Mucosa of rectum (tissue), 2 donors: Measurements from ENCODE around the gene NXF1.
A peak's percentile ranks its signal among the peaks of the same experiment; 100 is the strongest.
"Not testable (repeated sequence)": the region's sequence is repeated elsewhere in the genome, so short reads cannot be mapped to it uniquely, and the experiment has no call there.

ENCODE experiments used
- H3K27ac ChIP-seq, 2 donors: one replicate each; pipeline ENCODE4 v1.7.0; 2013; ENCODE audit warnings: inconsistent platforms in 2 of 2, low read depth in 2 of 2, low read length in 2 of 2
- H3K27me3 ChIP-seq, 2 donors: one replicate each; pipeline ENCODE4 v1.7.0; 2013; ENCODE audit warnings: low read length in 2 of 2; ENCODE audit not compliant: control insufficient read depth in 2 of 2, insufficient read depth in 2 of 2
- H3K36me3 ChIP-seq, 2 donors: one replicate each; pipeline ENCODE4 v1.7.0; 2013; ENCODE audit warnings: low read length in 2 of 2; ENCODE audit not compliant: control insufficient read depth in 2 of 2, insufficient read depth in 2 of 2
- H3K4me1 ChIP-seq, 2 donors: one replicate each; pipeline ENCODE4 v1.7.0; 2013; ENCODE audit warnings: low read length in 2 of 2, mild to moderate bottlenecking in 1 of 2; ENCODE audit not compliant: control insufficient read depth in 2 of 2, insufficient read depth in 2 of 2
- H3K4me3 ChIP-seq, 2 donors: one replicate each; pipeline ENCODE4 v1.7.0; 2013; ENCODE audit warnings: low read length in 2 of 2
- H3K9ac ChIP-seq, 2 donors: one replicate each; pipeline ENCODE4 v1.7.0; 2013; ENCODE audit warnings: low read length in 2 of 2, low read depth in 1 of 2, mild to moderate bottlenecking in 1 of 2
- H3K9me3 ChIP-seq, 2 donors: one replicate each; pipeline ENCODE4 v1.7.0; 2013; ENCODE audit warnings: low read length in 2 of 2; ENCODE audit not compliant: control insufficient read depth in 2 of 2
- donor health status: healthy.
- donor health status: Normal muscosa, but diverticular disease.

NXF1 gene

GRCh38 chr11:62844154-62844553 lies 38.9 kb upstream of the NXF1 start:
- Histone ChIP-seq H3K27ac (no peak overlapping the region), H3K4me3 (no peak overlapping the region), H3K36me3 (no peaks in the 10 kb centered on the region), H3K27me3 (no peaks in the 10 kb centered on the region), H3K4me1 (peaks cover 8 to 9% of the 10 kb centered on the region in 2 donors), H3K9me3 (no peaks in the 10 kb centered on the region), H3K9ac (no peak overlapping the region)

DNA sequence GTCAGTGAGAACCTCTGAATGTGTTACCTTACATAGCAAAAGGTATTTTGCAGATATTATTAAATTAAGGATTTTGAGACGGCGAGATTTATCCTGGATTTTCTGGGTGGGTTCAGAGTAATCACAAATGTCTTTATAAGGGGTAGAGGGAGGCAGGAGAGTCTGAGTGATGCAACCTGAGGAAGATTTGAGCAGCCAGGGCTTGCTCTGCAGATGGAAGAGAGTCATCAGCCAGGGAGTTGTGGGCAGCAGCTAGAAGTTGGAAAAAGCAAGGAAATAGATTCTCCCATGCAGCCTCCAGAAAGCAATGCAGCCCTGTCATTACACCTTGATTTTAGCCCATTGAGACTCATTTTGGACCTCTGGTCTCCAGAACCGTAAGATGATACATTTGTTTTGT lies 38.2 kb upstream of the NXF1 start:
- Histone ChIP-seq H3K9me3 (no peaks in the 10 kb centered on the region), H3K36me3 (no peaks in the 10 kb centered on the region), H3K9ac (no peak overlapping the region), H3K27ac (no peak overlapping the region), H3K27me3 (no peaks in the 10 kb centered on the region), H3K4me3 (no peak overlapping the region), H3K4me1 (peaks cover 14 to 15% of the 10 kb centered on the region in 2 donors)

DNA sequence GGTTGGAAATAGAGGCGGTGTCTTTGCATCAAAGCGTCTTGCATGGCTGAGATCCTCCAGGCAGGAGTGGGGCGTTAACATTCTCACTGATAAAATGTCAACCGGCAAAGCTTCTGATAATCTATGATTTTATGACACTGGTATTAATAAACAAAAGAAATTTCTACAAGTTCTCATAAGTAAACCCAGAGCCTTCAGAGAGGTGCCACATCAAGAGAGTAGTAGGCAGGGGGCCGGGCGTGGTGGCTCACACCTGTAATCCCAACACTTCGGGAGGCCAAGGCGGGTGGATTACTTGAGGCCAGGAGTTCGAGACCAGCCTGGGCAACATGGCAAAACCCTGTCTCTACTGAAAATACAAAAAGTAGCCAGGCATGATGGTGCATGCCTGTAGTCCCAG lies 37.7 kb upstream of the NXF1 start:
- H3K36me3 ChIP-seq, H3K27me3 ChIP-seq, H3K9me3 ChIP-seq, H3K9ac ChIP-seq: not testable (repeated sequence)
- Histone ChIP-seq H3K4me3 (peak overlapping the region; percentile 66 to 85), H3K4me1 (peaks cover 15 to 17% of the 10 kb centered on the region in 2 donors), H3K27ac (peak overlapping the region; percentile 99)

GRCh38 chr11:62842171-62842741 lies 37.0 kb upstream of the NXF1 start:
- H3K27me3 ChIP-seq = no peaks in the 10 kb centered on the region
- H3K27ac ChIP-seq = peak overlapping the region; percentile 99
- H3K9ac ChIP-seq = peak overlapping the region; percentile 90 to 96
- H3K4me1 ChIP-seq = peaks cover 15 to 19% of the 10 kb centered on the region in 2 donors
- peaks cover 0 to 5% of the 10 kb centered on the region in 2 donors for H3K36me3 ChIP-seq
- H3K9me3 ChIP-seq = no peaks in the 10 kb centered on the region
- H3K4me3 ChIP-seq = peak overlapping the region; percentile 66 to 85

DNA sequence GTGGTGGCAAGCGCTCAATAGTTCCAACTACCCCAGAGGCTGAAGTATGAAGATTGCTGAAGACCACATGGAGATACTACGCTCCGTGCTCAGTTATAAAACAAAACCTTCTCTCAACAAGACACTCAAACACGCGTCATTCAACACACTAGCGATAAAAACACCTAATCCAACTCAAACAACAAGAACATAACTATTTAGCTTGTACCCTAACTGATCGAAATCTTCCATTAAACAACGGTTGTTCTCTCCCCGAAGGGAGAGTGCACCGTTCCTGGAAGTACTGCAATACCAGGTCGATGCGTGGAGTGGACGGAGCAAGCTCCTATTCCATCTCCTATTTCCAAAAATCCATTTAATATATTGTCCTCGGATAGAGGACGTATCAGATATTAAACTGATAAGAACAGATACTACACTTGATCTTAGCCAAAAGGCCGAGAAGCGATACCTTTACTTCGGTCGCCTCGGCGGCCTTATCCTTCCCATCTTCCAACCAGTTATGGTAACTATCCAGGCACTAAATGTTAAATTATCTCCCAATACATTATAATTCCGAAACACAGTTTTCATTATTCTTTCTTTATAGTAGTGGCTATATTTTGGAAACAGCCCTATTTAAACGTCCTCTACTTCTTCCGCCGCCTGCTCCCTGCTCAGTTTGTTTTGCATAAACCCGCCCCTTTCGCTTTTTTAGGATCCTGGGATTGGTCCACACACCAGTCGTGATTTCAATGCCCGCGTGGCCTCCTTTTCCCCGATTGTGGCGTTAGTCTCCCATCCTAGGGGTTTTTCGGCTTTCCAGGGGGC lies 36.3 kb upstream of the NXF1 start:
- no peaks in the 10 kb centered on the region for H3K9me3 ChIP-seq
- H3K27ac ChIP-seq = peak overlapping the region; percentile 99
- H3K4me3 ChIP-seq = peak overlapping the region; percentile 85 to 93
- H3K4me1 ChIP-seq = peaks cover 15 to 19% of the 10 kb centered on the region in 2 donors
- H3K36me3 ChIP-seq = peaks cover 0 to 8% of the 10 kb centered on the region in 2 donors
- no peaks in the 10 kb centered on the region for H3K27me3 ChIP-seq
- H3K9ac ChIP-seq = peak overlapping the region; percentile 90 to 96

DNA sequence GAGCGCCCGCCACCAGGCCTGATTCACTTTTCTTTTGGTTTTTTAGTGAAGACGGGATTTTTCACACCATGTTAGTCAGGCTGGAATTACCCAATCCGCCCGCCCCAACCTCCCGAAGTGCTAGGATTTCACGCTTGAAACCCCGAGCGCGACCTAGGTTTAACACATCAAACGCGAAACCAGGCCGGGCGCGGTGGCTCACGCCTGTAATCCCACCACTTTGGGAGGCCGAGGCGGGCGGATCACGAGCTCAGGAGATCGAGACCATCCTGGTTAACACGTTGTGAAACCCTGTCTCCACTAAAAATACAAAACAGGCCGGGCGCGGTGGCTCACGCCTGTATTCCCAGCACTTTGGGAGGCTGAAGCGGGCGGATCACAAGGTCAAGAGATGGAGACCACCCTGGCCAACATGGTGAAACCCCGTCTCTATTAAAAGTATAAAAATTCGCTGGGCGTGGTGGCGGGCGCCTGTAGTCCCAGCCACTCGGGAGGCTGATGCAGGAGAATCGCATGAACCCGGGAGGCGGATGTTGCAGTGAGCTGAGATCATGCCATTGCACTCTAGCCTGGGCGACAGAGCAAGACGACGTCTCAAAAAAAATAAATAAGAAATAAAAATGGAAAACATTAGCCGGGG lies 35.6 kb upstream of the NXF1 start:
- H3K36me3 ChIP-seq = peaks cover 5 to 12% of the 10 kb centered on the region in 2 donors
- peak overlapping the region; percentile 85 to 93 for H3K4me3 ChIP-seq
- not testable (repeated sequence) for H3K27me3 ChIP-seq, H3K9me3 ChIP-seq
- H3K4me1 ChIP-seq = peaks cover 15 to 19% of the 10 kb centered on the region in 2 donors
- H3K9ac ChIP-seq = peak overlapping the region; percentile 90 to 92
- peak overlapping the region; percentile 99 for H3K27ac ChIP-seq

DNA sequence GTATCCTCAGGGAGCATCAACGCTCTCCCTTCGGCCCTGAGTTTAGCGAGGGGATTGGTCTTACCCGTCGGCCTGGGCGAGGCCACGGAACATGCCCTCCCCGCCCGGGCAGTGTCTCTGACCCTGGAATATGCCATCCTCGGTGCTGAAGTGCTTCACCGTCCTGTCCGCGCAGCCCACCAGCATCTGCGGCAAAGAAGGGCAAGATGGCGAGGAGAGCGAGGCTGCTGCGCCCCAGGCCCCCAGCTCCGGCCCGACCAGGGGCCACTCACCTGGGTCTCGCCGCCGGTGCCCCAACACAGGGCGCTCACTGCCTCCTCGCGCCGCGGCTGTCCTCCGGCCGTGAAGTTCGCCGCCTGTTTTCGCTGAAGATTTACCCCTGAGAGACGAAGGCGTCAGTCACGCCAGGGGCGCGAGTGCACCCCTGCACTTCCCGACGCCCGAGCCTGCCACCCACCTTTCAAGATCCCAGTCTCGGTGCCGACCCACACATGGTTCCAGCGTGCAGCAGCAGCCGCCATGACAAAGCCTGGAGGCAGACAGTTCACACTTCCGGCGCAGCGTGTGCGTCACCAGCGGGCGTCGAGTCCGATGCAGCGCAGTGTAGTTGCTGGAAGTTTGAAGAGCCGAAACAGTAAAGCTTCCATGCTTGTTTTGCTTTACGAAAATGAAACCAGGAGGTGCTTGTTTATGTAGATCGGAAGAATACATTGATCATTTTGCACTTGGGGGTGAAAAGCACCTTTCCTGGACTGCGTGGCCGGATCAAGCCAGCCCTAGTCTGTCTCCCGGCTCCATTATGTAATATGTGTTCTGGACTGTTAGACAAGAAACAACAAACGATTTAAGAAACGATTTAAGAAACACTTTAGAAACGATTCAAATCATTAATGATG lies 34.1 kb upstream of the NXF1 start, which contains the start of gene WDR74:
Gene WDR74 (minus strand): TSS at position 541 of the 896 bp plus-strand sequence. CDS start 20 bp downstream, at position 521.
- peaks cover 15 to 28% of the 10 kb centered on the region in 2 donors for H3K36me3 ChIP-seq
- H3K9ac ChIP-seq = peak within 1 kb of the TSS; percentile 90 to 92
- peak within 1 kb of the TSS; percentile 99 for H3K27ac ChIP-seq
- no peaks in the 10 kb centered on the region for H3K9me3 ChIP-seq
- no peaks in the 10 kb centered on the region for H3K27me3 ChIP-seq
- peaks cover 15 to 19% of the 10 kb centered on the region in 2 donors for H3K4me1 ChIP-seq
- peak within 1 kb of the TSS; percentile 85 to 93 for H3K4me3 ChIP-seq

- Histone ChIP-seq H3K27me3 (no peaks in the 10 kb centered on the region), H3K36me3 (peaks cover 20 to 28% of the 10 kb centered on the region in 2 donors), H3K9ac (no peak overlapping the region), H3K4me3 (no peak overlapping the region), H3K27ac (no peak overlapping the region), H3K4me1 (peaks cover 23 to 29% of the 10 kb centered on the region in 2 donors), H3K9me3 (no peaks in the 10 kb centered on the region)
Observed at GRCh38 chr11:62835336-62835735, 30.1 kb upstream of the NXF1 start.

- H3K36me3 ChIP-seq = peaks cover 24 to 34% of the 10 kb centered on the region in 2 donors
- H3K4me3 ChIP-seq = peak within 1 kb of the TSS; percentile 94 to 100
- H3K27ac ChIP-seq = peak within 1 kb of the TSS; percentile 99
- peak within 1 kb of the TSS; percentile 98 for H3K9ac ChIP-seq
- H3K4me1 ChIP-seq = peaks cover 19 to 21% of the 10 kb centered on the region in 2 donors
- no peaks in the 10 kb centered on the region for H3K27me3 ChIP-seq
- H3K9me3 ChIP-seq = no peaks in the 10 kb centered on the region
Observed at GRCh38 chr11:62832336-62833234, 27.3 kb upstream of the NXF1 start, which contains the start of gene TEX54. TEX54 (minus strand) TSS chr11:62832841.
